Calu3 (cell line): ENCODE data around the gene SELPLG. TPM values are rescaled to one million over a fixed set of nuclear protein-coding genes. Genes with fewer than 3 reads are reported as not detected.

Source experiments
- BruUV-seq: library from RNA; stranded (reverse); fragments of 400-500 nt; replicated peaks from 2 replicates; lab custom pipeline; 2021; lab: Mats Ljungman, UMichigan
- CTCF ChIA-PET: fragments of 300-600 bp; sonication (Branson Sonifier 250); formaldehyde crosslinking; loops from one replicate; lab custom pipeline; 2022; ENCODE audit warnings: antibody characterized with exemption; lab: Charles Lee
- DNase-seq: peaks from one replicate; pipeline ENCODE4 v3.0.0; 2022
- H3K27ac Mint-ChIP-seq: one replicate; pipeline ENCODE4 v1.8.0; 2022; ENCODE audit warnings: mixed read lengths; ENCODE audit not compliant: unreplicated experiment
- H3K27me3 Mint-ChIP-seq: one replicate; pipeline ENCODE4 v1.8.0; 2022; ENCODE audit warnings: mixed read lengths; ENCODE audit not compliant: unreplicated experiment
- H3K36me3 Mint-ChIP-seq: one replicate; pipeline ENCODE4 v1.8.0; 2022; ENCODE audit warnings: mild to moderate bottlenecking, moderate library complexity, mixed read lengths; ENCODE audit not compliant: insufficient read depth, unreplicated experiment
- H3K4me1 Mint-ChIP-seq: one replicate; pipeline ENCODE4 v1.8.0; 2022; ENCODE audit warnings: mild to moderate bottlenecking, low read depth, mixed read lengths; ENCODE audit not compliant: unreplicated experiment
- H3K4me3 Mint-ChIP-seq: one replicate; pipeline ENCODE4 v1.8.0; 2022; ENCODE audit warnings: mild to moderate bottlenecking, low read depth, moderate library complexity, mixed read lengths; ENCODE audit not compliant: unreplicated experiment
- H3K9me3 Mint-ChIP-seq: one replicate; pipeline ENCODE4 v1.8.0; 2022; ENCODE audit warnings: low read depth, mixed read lengths; ENCODE audit not compliant: unreplicated experiment
- CTCF ChIP-seq: fragments of 200-600 bp; IDR thresholded peaks from one replicate; pipeline ENCODE4 v1.8.0; 2022; ENCODE audit warnings: antibody characterized with exemption; ENCODE audit not compliant: unreplicated experiment
- intact Hi-C: fragments of 100-400 bp; cut with micrococcal nuclease; formaldehyde crosslinking; loops from one replicate; pipeline ENCODE4 v1.10.0; 2022; ENCODE audit not compliant: unreplicated experiment
- total RNA-seq: library from RNA; stranded (reverse); gene quantifications from 2 replicates; pipeline ENCODE4 v1.2.3, GENCODE V29; 2022

The SELPLG gene
- total RNA-seq, 1 experiment from 2014 or later, result 0.76 TPM

GRCh38 chr12:108638141-108638827 lies 4.6 kb upstream of the SELPLG start:
- H3K27me3 Mint-ChIP-seq, result no peaks in the 10 kb centered on the region
- intact Hi-C loops, result no loop called here
- H3K36me3 Mint-ChIP-seq, result peaks cover 30% of the 10 kb centered on the region
- H3K9me3 Mint-ChIP-seq, result no peaks in the 10 kb centered on the region
- BruUV-seq, result no TSS peak
- no peak overlapping the region for H3K27ac Mint-ChIP-seq
- DNase-seq, result no peak
- H3K4me3 Mint-ChIP-seq, result no peak overlapping the region
- CTCF ChIA-PET, result no interaction called here
- no peak for TF ChIP-seq CTCF
- H3K4me1 Mint-ChIP-seq, result peaks cover 16% of the 10 kb centered on the region

GRCh38 chr12:108637222-108637971 lies 3.7 kb upstream of the SELPLG start:
- Mint-ChIP-seq H3K27me3 (no peaks in the 10 kb centered on the region), H3K9me3 (no peaks in the 10 kb centered on the region), H3K36me3 (peaks cover 29% of the 10 kb centered on the region), H3K4me3 (no peak overlapping the region), H3K27ac (no peak overlapping the region), H3K4me1 (peaks cover 22% of the 10 kb centered on the region)
- no peak for TF ChIP-seq CTCF
- CTCF ChIA-PET, result interaction anchor here (0.6 kb wide), 1 partner anchor 56 kb away, joined by 7 read pairs; no protein-coding TSS in a partner anchor
- DNase-seq, result no peak
- intact Hi-C loops, result no loop called here
- no TSS peak for BruUV-seq

GRCh38 chr12:108635997-108636808 lies 2.5 kb upstream of the SELPLG start:
- no peak overlapping the region for H3K27ac Mint-ChIP-seq
- TF ChIP-seq CTCF, result no peak
- H3K9me3 Mint-ChIP-seq, result no peaks in the 10 kb centered on the region
- CTCF ChIA-PET, result interaction anchor here (0.5 kb wide), 1 partner anchor 109 kb away, joined by 3 read pairs; no protein-coding TSS in a partner anchor
- H3K27me3 Mint-ChIP-seq, result no peaks in the 10 kb centered on the region
- no TSS peak for BruUV-seq
- intact Hi-C loops, result no loop called here
- peaks cover 17% of the 10 kb centered on the region for H3K36me3 Mint-ChIP-seq
- no peak overlapping the region for H3K4me3 Mint-ChIP-seq
- peaks cover 25% of the 10 kb centered on the region for H3K4me1 Mint-ChIP-seq
- DNase-seq, result no peak
